ENCODE measurements around the gene POU2F2.

The POU2F2 gene

GRCh38 chr19:42098781-42099180 is 33.5 kb downstream of the POU2F2 start:
- no peak overlapping the region for H3K27ac ChIP-seq (ENCODE audit: low read depth, low read length, severe bottlenecking)
- H3K9me3 ChIP-seq (ENCODE audit: control insufficient read depth, low read length): no peaks in the 10 kb centered on the region
- H3K4me1 ChIP-seq (ENCODE audit: control insufficient read depth, insufficient read depth, low read length, poor library complexity, severe bottlenecking): peaks cover 8% of the 10 kb centered on the region
- 79 to 91% methylated on average over 4 to 6 of the region's 6 CpGs for WGBS, 2 experiments (ENCODE audit: insufficient coverage in 2 of 2)
- H3K4me3 ChIP-seq (ENCODE audit: extremely low read depth, insufficient read depth, low read length, poor library complexity, severe bottlenecking): no peak overlapping the region
- H3K36me3 ChIP-seq (ENCODE audit: control insufficient read depth, insufficient read depth, low read length): peaks cover 4% of the 10 kb centered on the region

- Histone ChIP-seq H3K27ac (ENCODE audit: low read depth, low read length, severe bottlenecking) (no peak overlapping the region), H3K4me1 (ENCODE audit: control insufficient read depth, insufficient read depth, low read length, poor library complexity, severe bottlenecking) (peaks cover 8% of the 10 kb centered on the region), H3K9me3 (ENCODE audit: control insufficient read depth, low read length) (no peaks in the 10 kb centered on the region), H3K4me3 (ENCODE audit: extremely low read depth, insufficient read depth, low read length, poor library complexity, severe bottlenecking) (no peak overlapping the region), H3K36me3 (ENCODE audit: control insufficient read depth, insufficient read depth, low read length) (peaks cover 4% of the 10 kb centered on the region)
- 90 to 95% methylated on average over 2 to 5 of the region's 5 CpGs for WGBS, 2 experiments (ENCODE audit: insufficient coverage in 2 of 2)
These were observed 34.8 kb downstream of the POU2F2 start for GRCh38 chr19:42097461-42097860.

GRCh38 chr19:42096255-42096837 is 35.9 kb downstream of the POU2F2 start:
- H3K4me3 ChIP-seq (ENCODE audit: extremely low read depth, insufficient read depth, low read length, poor library complexity, severe bottlenecking): no peak overlapping the region
- H3K9me3 ChIP-seq (ENCODE audit: control insufficient read depth, low read length): no peaks in the 10 kb centered on the region
- H3K27ac ChIP-seq (ENCODE audit: low read depth, low read length, severe bottlenecking): no peak overlapping the region
- WGBS, 2 experiments (ENCODE audit: insufficient coverage in 2 of 2): 84 to 92% methylated on average over 12 to 15 of the region's 15 CpGs
- peaks cover 4% of the 10 kb centered on the region for H3K36me3 ChIP-seq (ENCODE audit: control insufficient read depth, insufficient read depth, low read length)
- peaks cover 8% of the 10 kb centered on the region for H3K4me1 ChIP-seq (ENCODE audit: control insufficient read depth, insufficient read depth, low read length, poor library complexity, severe bottlenecking)

GRCh38 chr19:42095814-42096230 is 36.4 kb downstream of the POU2F2 start:
- H3K27ac ChIP-seq (ENCODE audit: low read depth, low read length, severe bottlenecking): no peak overlapping the region
- 68 to 74% methylated on average over 28 of the region's 28 CpGs for WGBS, 2 experiments (ENCODE audit: insufficient coverage in 2 of 2)
- H3K4me3 ChIP-seq (ENCODE audit: extremely low read depth, insufficient read depth, low read length, poor library complexity, severe bottlenecking): no peak overlapping the region
- H3K9me3 ChIP-seq (ENCODE audit: control insufficient read depth, low read length): no peaks in the 10 kb centered on the region
- H3K4me1 ChIP-seq (ENCODE audit: control insufficient read depth, insufficient read depth, low read length, poor library complexity, severe bottlenecking): peaks cover 5% of the 10 kb centered on the region
- peaks cover 4% of the 10 kb centered on the region for H3K36me3 ChIP-seq (ENCODE audit: control insufficient read depth, insufficient read depth, low read length)

- Histone ChIP-seq H3K27ac (ENCODE audit: low read depth, low read length, severe bottlenecking) (no peak overlapping the region), H3K36me3 (ENCODE audit: control insufficient read depth, insufficient read depth, low read length) (peaks cover 4% of the 10 kb centered on the region), H3K4me1 (ENCODE audit: control insufficient read depth, insufficient read depth, low read length, poor library complexity, severe bottlenecking) (peaks cover 5% of the 10 kb centered on the region), H3K4me3 (ENCODE audit: extremely low read depth, insufficient read depth, low read length, poor library complexity, severe bottlenecking) (no peak overlapping the region), H3K9me3 (ENCODE audit: control insufficient read depth, low read length) (no peaks in the 10 kb centered on the region)
- WGBS, 2 experiments (ENCODE audit: insufficient coverage in 2 of 2): 96 to 98% methylated on average over 35 to 36 of the region's 36 CpGs
These were observed 37.0 kb downstream of the POU2F2 start for GRCh38 chr19:42095142-42095813.

- H3K27ac ChIP-seq (ENCODE audit: low read depth, low read length, severe bottlenecking): no peak overlapping the region
- peaks cover 5% of the 10 kb centered on the region for H3K4me1 ChIP-seq (ENCODE audit: control insufficient read depth, insufficient read depth, low read length, poor library complexity, severe bottlenecking)
- H3K36me3 ChIP-seq (ENCODE audit: control insufficient read depth, insufficient read depth, low read length): peaks cover 2% of the 10 kb centered on the region
- 71 to 91% methylated on average over 2 to 4 of the region's 4 CpGs for WGBS, 2 experiments (ENCODE audit: insufficient coverage in 2 of 2)
- no peak overlapping the region for H3K4me3 ChIP-seq (ENCODE audit: extremely low read depth, insufficient read depth, low read length, poor library complexity, severe bottlenecking)
- H3K9me3 ChIP-seq (ENCODE audit: control insufficient read depth, low read length): no peaks in the 10 kb centered on the region
These were observed 38.3 kb downstream of the POU2F2 start for GRCh38 chr19:42093926-42094325.

GRCh38 chr19:42093505-42093904 is 38.7 kb downstream of the POU2F2 start:
- Histone ChIP-seq H3K36me3 (ENCODE audit: control insufficient read depth, insufficient read depth, low read length) (no peaks in the 10 kb centered on the region), H3K4me3 (ENCODE audit: extremely low read depth, insufficient read depth, low read length, poor library complexity, severe bottlenecking) (no peak overlapping the region), H3K4me1 (ENCODE audit: control insufficient read depth, insufficient read depth, low read length, poor library complexity, severe bottlenecking) (peaks cover 10% of the 10 kb centered on the region), H3K9me3 (ENCODE audit: control insufficient read depth, low read length) (no peaks in the 10 kb centered on the region), H3K27ac (ENCODE audit: low read depth, low read length, severe bottlenecking) (no peak overlapping the region)
- 80 to 83% methylated on average over 4 of the region's 4 CpGs for WGBS, 2 experiments (ENCODE audit: insufficient coverage in 2 of 2)

GRCh38 chr19:42092350-42092749 is 39.9 kb downstream of the POU2F2 start:
- Histone ChIP-seq H3K4me3 (ENCODE audit: extremely low read depth, insufficient read depth, low read length, poor library complexity, severe bottlenecking) (no peak overlapping the region), H3K9me3 (ENCODE audit: control insufficient read depth, low read length) (no peaks in the 10 kb centered on the region), H3K36me3 (ENCODE audit: control insufficient read depth, insufficient read depth, low read length) (no peaks in the 10 kb centered on the region), H3K27ac (ENCODE audit: low read depth, low read length, severe bottlenecking) (no peak overlapping the region), H3K4me1 (ENCODE audit: control insufficient read depth, insufficient read depth, low read length, poor library complexity, severe bottlenecking) (peaks cover 20% of the 10 kb centered on the region)
- 57 to 58% methylated on average over 4 to 5 of the region's 5 CpGs for WGBS, 2 experiments (ENCODE audit: insufficient coverage in 2 of 2)

GRCh38 chr19:42091742-42092141 is 40.5 kb downstream of the POU2F2 start:
- H3K27ac ChIP-seq (ENCODE audit: low read depth, low read length, severe bottlenecking): no peak overlapping the region
- 95% methylated on average over 3 to 4 of the region's 10 CpGs for WGBS, 2 experiments (ENCODE audit: insufficient coverage in 2 of 2)
- H3K36me3 ChIP-seq (ENCODE audit: control insufficient read depth, insufficient read depth, low read length): no peaks in the 10 kb centered on the region
- H3K9me3 ChIP-seq (ENCODE audit: control insufficient read depth, low read length): no peaks in the 10 kb centered on the region
- H3K4me1 ChIP-seq (ENCODE audit: control insufficient read depth, insufficient read depth, low read length, poor library complexity, severe bottlenecking): peaks cover 26% of the 10 kb centered on the region
- H3K4me3 ChIP-seq (ENCODE audit: extremely low read depth, insufficient read depth, low read length, poor library complexity, severe bottlenecking): no peak overlapping the region

GRCh38 chr19:42091300-42091699 is 40.9 kb downstream of the POU2F2 start:
- 91 to 92% methylated on average over 7 to 10 of the region's 13 CpGs for WGBS, 2 experiments (ENCODE audit: insufficient coverage in 2 of 2)
- peaks cover 30% of the 10 kb centered on the region for H3K4me1 ChIP-seq (ENCODE audit: control insufficient read depth, insufficient read depth, low read length, poor library complexity, severe bottlenecking)
- H3K9me3 ChIP-seq (ENCODE audit: control insufficient read depth, low read length): no peaks in the 10 kb centered on the region
- H3K27ac ChIP-seq (ENCODE audit: low read depth, low read length, severe bottlenecking): no peak overlapping the region
- H3K4me3 ChIP-seq (ENCODE audit: extremely low read depth, insufficient read depth, low read length, poor library complexity, severe bottlenecking): no peak overlapping the region
- no peaks in the 10 kb centered on the region for H3K36me3 ChIP-seq (ENCODE audit: control insufficient read depth, insufficient read depth, low read length)

- 70 to 84% methylated on average over 5 to 7 of the region's 9 CpGs for WGBS, 2 experiments (ENCODE audit: insufficient coverage in 2 of 2)
- H3K4me3 ChIP-seq (ENCODE audit: extremely low read depth, insufficient read depth, low read length, poor library complexity, severe bottlenecking): no peak overlapping the region
These were observed 41.6 kb downstream of the POU2F2 start for GRCh38 chr19:42090672-42091071.

More at GRCh38 chr19:42090672-42091071, 41.6 kb downstream of the POU2F2 start:
- Histone ChIP-seq H3K4me1 (ENCODE audit: control insufficient read depth, insufficient read depth, low read length, poor library complexity, severe bottlenecking) (peaks cover 33% of the 10 kb centered on the region), H3K36me3 (ENCODE audit: control insufficient read depth, insufficient read depth, low read length) (no peaks in the 10 kb centered on the region), H3K27ac (ENCODE audit: low read depth, low read length, severe bottlenecking) (no peak overlapping the region), H3K9me3 (ENCODE audit: control insufficient read depth, low read length) (no peaks in the 10 kb centered on the region)
